ENCODE results near the gene ENG.

- TF ChIP-seq CTCF (IDR thresholded peaks at IDR 0.05) (no peak), POLR2A (IDR thresholded peaks at IDR 0.05) (no peak)
These were observed 83.9 kb downstream of the ENG start for GRCh38 chr9:127770583-127770904.

Data from esophagus squamous epithelium (tissue), 4 donors.